NCI-H446 treated with DMSO at 0.1 percent for 48 hours (cell line): ENCODE data around the gene SNX25.
"Not testable (repeated sequence)": the region's sequence is repeated elsewhere in the genome, so short reads cannot be mapped to it uniquely, and the experiment has no call there.

ENCODE experiments used
- DNase-seq: peaks from one replicate; lab custom pipeline; 2025; lab: John Stamatoyannopoulos, UW

Gene SNX25

GRCh38 chr4:185209031-185209851, at the start of gene SNX25:
TSS of gene SNX25 (plus strand) at chr4:185209598. CDS start at chr4:185209827, 229 bp downstream.
- DNase-seq = peak; percentile 34

DNA sequence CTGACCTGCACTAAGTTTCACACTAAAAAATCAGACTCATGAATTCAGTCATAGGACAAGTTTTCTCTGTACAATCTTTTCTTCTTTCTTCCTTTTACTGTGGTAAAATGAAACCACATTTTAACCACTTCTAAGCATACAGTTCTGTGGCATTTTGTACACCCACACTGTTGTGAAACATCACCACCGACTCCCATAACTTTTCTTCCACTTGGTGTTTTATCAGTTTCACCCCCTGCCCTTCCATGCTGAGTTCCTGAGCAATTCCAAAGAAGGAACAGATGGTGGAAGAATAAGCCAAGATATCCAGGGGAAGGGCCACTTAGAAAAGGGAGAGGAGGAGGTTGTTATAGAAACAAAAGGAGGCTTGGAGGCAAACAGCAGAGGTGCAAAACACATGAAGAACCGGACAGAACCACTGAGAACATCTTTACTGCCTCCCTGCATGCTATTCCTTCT, 43.8 kb upstream of the SNX25 start:
- DNase-seq = no peak

DNA sequence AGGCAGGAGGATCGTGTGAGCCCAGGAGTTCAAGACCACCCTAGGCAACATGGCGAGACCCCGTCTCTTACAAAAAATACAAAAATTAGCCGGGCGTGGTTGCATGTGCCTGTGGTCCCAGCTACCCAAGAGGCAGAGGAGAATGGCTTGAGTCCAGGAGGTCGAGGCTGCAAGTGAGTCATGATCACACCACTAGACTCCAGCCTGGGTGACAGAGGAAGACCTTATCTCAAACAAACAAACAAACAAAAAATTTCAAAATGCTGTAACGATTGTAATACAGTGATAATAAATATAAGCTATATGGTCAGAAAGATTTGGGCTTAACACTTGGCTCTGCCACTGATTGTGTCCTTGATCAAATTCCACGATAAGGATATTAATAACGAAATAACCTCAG, 42.2 kb upstream of the SNX25 start:
- no peak for DNase-seq

- DNase-seq = no peak
Measured at GRCh38 chr4:185171373-185172071, 37.9 kb upstream of the SNX25 start.

DNA sequence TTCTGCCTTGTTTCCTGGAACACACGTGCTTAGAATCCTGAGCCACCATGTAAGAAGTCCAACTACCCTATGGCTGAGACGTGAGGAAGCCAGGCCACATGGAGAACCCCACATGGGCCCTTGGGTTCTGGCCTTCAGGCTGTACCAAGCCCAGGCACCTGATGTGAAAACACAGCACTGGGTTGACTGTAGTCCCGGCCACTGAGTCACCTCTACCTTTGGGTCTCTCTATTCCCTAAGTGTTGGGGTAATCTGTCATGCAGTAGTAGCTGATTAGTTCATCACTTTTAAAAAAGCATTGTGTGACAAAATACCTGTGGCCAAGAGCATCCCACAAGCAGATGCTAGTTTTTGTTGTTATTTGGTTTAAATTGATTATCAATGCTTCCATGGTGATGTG, 29.9 kb upstream of the SNX25 start:
- DNase-seq = no peak

DNA sequence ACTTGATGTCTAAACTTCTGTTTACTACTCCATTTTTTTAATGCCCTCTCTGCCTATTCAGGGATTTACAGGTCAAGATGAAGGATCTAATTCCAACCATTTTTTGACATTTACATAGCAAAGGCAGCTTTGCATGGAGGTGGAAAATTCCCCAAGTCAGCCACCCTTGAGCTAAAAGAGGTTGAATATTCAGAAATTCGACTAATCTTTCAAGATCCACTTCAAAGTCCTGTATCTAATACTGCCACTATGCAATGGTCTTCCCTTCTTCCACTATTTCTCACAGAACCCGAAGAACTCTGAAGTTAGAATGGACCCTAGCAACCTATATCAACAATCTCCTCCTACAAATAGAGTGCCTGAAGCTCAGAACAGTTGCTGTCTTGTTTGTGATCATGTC, 27.2 kb upstream of the SNX25 start:
- no peak for DNase-seq

DNA sequence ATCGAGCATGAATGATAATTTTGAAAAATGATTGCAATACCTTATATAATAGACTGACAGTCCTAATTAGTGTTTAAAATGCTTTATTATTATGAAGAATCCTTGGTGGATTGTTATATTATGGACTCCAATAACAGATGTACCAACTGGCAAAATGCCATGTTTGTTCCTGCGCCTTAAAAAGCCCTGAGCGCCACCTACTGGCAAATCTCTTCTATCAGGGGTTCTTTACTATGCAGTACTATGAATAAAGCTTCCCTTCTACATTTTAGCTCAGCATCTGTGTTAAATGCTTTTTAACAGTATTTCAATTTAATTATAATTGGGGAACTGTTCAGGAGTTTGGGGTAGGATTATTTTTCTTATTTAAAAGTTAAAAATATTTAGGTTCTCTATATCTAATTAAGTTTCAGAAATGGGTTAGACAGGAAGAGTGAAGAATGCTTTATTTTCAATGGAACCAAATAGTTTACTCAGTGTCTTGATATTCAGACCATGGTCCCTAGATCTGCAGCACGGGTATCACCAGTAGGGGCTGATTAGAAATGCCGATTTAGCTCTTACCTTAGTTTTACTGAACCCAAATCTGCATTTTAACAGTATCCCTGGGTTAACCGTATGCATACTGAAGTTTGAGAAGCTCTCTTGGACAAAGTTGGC, 25.6 kb upstream of the SNX25 start:
- DNase-seq = peak; percentile 69

GRCh38 chr4:185186769-185187168, 22.6 kb upstream of the SNX25 start:
- no peak for DNase-seq

- no peak for DNase-seq
Measured at GRCh38 chr4:185189606-185190305, 19.6 kb upstream of the SNX25 start.

DNA sequence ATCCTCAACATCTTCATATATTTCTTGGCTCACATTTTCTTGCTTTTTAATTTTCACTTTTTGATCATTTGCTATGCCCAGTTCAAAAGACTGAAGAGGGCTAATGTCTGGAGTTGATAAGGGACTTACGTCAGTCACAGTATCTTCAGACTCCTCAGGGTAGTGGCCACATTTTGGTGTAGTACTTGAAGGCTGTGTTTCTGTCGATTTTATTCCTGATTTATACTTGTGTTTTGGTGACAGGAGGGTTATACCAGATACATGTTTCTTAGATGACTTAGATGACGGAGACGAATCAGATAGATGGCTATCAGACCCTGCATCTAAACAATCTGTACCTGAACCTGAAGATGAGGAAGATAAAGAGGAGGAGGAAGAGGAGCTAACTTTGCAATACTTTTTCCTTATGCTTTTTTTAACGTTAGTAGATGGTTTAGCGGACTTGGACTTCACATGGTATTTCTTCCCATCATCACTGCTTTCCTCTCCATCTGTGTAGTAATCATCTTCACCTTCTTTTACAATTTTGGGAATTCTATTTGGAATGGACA, 19.0 kb upstream of the SNX25 start:
- no peak for DNase-seq

- DNase-seq = no peak
Measured at GRCh38 chr4:185192059-185192458, 17.3 kb upstream of the SNX25 start.

- no peak for DNase-seq
Measured at GRCh38 chr4:185194924-185195888, 14.2 kb upstream of the SNX25 start.

DNA sequence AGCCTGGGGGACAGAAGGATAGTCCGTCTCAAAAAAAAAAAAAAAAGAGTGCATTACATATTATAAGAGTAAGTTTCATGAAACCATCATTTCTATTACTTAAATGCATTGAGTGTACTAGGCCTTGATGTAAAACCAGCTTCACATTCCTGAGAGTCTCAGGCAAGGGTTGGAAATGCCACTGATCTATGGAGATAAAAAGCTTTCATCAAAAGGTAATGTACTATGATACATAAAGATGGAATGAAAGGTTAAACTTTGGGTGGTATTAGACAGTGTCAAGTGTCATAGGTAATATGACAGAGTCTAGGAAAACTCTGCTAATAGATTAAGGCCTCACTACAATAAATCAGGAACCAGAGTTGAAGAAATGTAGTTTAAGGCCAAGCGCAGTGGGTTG, 13.0 kb upstream of the SNX25 start:
- no peak for DNase-seq

DNA sequence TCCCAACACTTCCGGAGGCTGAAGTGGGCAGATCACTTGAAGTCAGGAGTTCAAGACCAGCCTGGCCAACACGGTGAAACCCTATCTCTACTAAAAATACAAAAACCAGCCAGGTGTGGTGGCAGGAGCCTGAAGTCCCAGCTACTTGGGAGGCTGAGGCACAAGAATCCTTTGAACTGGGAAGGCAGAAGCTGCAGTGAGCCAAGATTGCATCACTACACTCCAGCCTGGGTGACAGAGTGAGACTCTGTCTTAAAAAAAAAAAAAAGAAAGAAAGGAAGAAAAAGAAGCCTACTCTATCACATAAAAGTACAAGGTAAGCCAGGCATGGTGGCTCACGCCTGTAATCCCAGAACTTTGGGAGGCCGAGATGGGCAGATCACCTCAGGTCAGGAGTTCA, 11.2 kb upstream of the SNX25 start:
- not testable (repeated sequence) for DNase-seq

DNA sequence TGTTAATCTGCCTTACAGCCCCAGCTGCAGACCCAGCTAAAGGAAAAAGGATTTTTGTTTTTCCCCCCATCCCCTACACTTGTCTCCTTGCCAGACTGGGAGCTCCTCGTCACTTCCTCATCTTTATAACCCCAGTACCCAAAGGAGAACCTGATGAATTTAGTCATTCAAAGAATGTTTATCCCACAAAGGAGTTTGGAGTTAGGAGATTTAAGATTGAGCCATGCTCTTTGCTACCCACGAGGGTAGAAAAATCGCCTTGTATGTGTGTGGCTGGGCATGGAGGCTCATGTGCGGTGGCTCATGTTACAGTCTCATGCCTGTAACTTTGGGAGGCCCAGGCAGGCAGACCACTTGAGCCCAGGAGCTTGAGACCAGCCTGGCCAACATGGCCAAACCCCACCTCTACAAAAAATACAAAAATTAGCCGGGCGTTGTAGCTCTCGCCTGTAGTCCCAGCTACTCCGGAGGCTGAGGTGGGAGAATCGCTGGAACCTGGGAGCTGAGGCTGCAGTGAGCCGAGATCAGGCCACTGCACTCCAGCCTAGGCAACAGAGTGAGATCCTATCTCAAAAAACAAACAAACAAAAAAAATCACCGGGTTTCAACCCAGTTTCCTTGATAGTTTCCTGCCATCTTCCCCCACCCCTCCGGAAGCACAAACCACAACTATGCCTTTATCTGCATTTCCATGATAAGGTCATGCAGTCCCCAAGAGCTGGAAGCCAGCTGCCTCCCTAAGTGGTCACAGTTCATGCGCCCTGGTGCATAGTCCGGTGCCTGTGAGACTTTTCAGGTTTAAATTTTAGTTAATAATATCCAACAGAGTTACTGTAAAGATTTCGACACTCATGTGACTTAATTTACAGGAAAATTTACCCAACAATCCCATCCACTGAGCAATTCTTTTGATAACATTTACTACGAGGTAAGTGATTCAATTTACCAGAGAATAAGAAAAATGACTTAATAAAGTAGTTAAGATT, 7.1 kb upstream of the SNX25 start:
- no peak for DNase-seq

DNA sequence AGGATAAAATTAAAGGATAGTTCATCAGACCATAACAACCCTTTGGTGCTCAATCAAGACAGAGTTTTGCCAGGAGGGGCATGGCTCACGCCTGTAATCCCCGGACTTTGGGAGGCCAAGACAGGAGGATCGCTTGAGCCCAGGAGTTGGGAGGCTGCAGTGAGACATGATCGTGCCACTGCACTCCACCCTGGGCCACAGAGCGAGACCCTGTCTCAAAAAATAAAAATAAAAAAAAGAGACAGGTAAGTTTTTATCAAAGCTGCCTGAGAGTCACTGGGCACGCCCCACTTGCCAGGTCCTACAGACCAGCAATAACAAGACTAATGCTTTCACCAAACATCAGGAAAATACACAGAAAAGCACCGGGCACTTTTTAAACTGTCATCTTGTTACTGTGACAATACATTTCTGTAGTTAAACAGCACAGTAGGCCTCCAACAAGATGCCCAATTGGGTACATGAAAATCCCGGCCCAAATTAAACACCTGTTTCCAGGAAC, 6.4 kb upstream of the SNX25 start:
- no peak for DNase-seq

DNA sequence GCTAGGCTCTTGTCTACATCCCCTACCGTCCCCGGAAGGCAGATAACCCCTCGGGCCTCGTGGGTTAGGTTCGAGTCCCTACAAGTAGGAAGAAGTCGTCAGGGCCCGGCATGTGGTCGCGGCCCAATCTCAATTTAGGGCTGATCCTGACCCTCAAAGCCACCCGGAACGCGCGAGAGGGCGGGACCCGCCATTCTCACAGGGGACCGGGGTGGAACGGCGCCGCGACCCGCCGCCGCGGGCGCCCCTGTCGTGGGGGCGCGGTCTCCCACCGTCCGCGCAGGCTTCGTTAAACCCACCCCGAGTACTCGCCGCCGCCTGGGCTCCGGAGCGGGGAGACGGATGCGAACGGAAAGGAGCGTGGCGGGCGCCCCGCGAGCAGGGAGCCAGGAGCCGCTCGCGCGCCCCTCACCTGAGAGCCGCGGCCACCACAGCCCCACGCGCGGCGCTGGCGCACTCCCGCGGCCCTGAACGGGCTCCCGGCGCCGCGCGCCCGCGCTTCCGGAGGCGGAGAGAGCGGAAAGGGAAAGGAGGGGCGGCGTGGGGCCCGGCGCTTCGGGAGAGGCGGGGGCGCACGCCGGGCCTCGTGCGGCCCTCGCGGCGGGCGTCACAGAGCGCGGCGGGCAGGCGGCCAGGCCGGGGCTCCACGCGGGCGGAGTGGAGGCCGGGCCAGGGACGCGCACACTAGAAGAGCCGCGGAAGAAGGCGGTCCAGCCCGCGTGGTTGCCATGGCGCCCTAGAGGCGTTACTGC, 5.7 kb upstream of the SNX25 start, which contains the start of gene CFAP97:
CFAP97 (minus strand) TSS at position 515 of the 752 bp plus-strand sequence. CDS start 12,804 bp downstream, outside the sequence.
- peak; percentile 77 for DNase-seq

DNA sequence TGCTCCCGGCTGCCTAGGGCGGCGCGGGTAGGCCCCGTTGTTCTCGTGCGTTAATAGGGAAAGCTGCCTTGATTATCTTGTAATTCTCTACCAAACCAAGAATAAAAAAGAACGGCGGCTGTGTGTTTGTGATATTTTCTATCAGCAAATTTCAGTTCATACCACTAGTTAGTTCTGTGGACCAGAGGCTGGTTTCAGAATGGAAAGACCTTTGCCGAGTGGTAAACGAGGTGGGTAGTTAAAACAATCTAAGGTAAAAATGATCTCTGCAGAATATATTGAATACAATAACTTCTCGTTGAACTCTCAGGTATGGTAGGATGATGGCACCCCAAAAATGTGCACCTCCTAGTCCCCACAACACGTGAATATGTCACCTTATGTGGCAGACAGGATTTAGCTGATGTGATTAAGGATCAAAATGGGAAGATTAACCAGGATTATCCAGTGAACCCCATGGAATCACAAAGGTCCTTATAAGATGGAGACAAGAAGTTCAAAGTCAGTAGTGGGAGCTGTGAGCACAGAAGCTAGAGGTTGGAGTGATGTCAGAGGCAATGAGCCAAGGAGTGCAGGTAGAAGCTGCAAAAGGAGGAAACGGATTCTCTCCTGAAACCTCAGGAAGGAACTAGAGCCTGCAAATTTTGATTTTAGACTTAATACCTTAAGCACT, 5.0 kb upstream of the SNX25 start:
- no peak for DNase-seq
